OCI-LY7 (cell line): ENCODE measurements around the gene RAB44. TPM values are rescaled to one million over a fixed set of nuclear protein-coding genes. Genes with fewer than 3 reads are reported as not detected.
A peak's percentile ranks its signal among the peaks of the same experiment; 100 is the strongest.

Source experiments
- BruUV-seq: library from RNA; stranded (reverse); fragments of 400-500 nt; replicated peaks from 2 replicates; lab custom pipeline; 2021; lab: Mats Ljungman, UMichigan
- CTCF ChIA-PET: fragments of 300-600 bp; sonication (Branson Sonifier 250); formaldehyde crosslinking; loops from one replicate; lab custom pipeline; 2022; ENCODE audit warnings: antibody characterized with exemption; ENCODE audit not compliant: unreplicated experiment; lab: Charles Lee
- POLR2A ChIA-PET: fragments of 300-600 bp; sonication (Branson Sonifier 250); formaldehyde crosslinking; loops from one replicate; lab custom pipeline; 2022; ENCODE audit warnings: antibody characterized with exemption; lab: Charles Lee
- DNase-seq: peaks from one replicate; pipeline ENCODE4 v3.0.0-alpha.2; 2015; ENCODE audit warnings: low spot score
- H2AFZ ChIP-seq: fragments of 200-600 bp; sonication (generic), shearing (Covaris generic); 2 replicates; pipeline ENCODE4 v1.6.1; 2014; ENCODE audit warnings: mild to moderate bottlenecking, antibody characterized with exemption, low read length, moderate library complexity
- H3K27ac ChIP-seq: fragments of 200-600 bp; sonication (generic); 2 replicates; pipeline ENCODE4 v1.5.1; 2014; ENCODE audit warnings: mixed run types, low read depth, mild to moderate bottlenecking, moderate library complexity, low read length, inconsistent platforms; ENCODE audit not compliant: poor library complexity, severe bottlenecking
- H3K36me3 ChIP-seq: fragments of 200-600 bp; sonication (generic); 2 replicates; pipeline ENCODE4 v1.6.1; 2014; ENCODE audit warnings: mild to moderate bottlenecking, antibody characterized with exemption, low read length, moderate library complexity, mixed read lengths; ENCODE audit not compliant: insufficient read depth
- H3K4me1 ChIP-seq: fragments of 200-600 bp; sonication (generic); 2 replicates; pipeline ENCODE4 v1.5.1; 2014; ENCODE audit warnings: mild to moderate bottlenecking, low read length; ENCODE audit not compliant: insufficient read depth, poor library complexity, severe bottlenecking
- H3K4me2 ChIP-seq: fragments of 200-600 bp; sonication (generic); 2 replicates; pipeline ENCODE4 v1.6.1; 2014; ENCODE audit warnings: mild to moderate bottlenecking, low read length
- H3K4me3 ChIP-seq: fragments of 200-600 bp; sonication (generic); 2 replicates; pipeline ENCODE4 v1.5.1; 2014; ENCODE audit warnings: mild to moderate bottlenecking, low read depth, low read length; ENCODE audit not compliant: poor library complexity, severe bottlenecking
- H3K79me2 ChIP-seq: fragments of 200-600 bp; sonication (generic); 2 replicates; pipeline ENCODE4 v1.6.1; 2016; ENCODE audit warnings: low read depth, mild to moderate bottlenecking, low read length, moderate library complexity, mixed read lengths; ENCODE audit not compliant: insufficient read depth
- H3K9me2 ChIP-seq: fragments of 200-600 bp; sonication (generic); 2 replicates; pipeline ENCODE4 v1.6.1; 2016; ENCODE audit warnings: mild to moderate bottlenecking, low read length, mixed read lengths; ENCODE audit not compliant: insufficient read depth
- H3K9me3 ChIP-seq: fragments of 200-600 bp; sonication (generic); 2 replicates; pipeline ENCODE4 v1.6.1; 2014; ENCODE audit warnings: mild to moderate bottlenecking, mixed run types, low read length, mixed read lengths
- H4K20me1 ChIP-seq: fragments of 200-600 bp; sonication (generic); 2 replicates; pipeline ENCODE4 v1.6.1; 2014; ENCODE audit warnings: mild to moderate bottlenecking, antibody characterized with exemption, low read length, moderate library complexity, mixed read lengths; ENCODE audit not compliant: insufficient read depth
- CTCF ChIP-seq: fragments of 200-600 bp; sonication (generic); conservative IDR thresholded peaks from 2 replicates; pipeline ENCODE4 v1.5.1; 2014; ENCODE audit warnings: mild to moderate bottlenecking, antibody characterized with exemption, low read length, moderate library complexity, mixed read lengths
- EZH2phosphoT487 ChIP-seq: fragments of 200-600 bp; sonication (generic); IDR thresholded peaks from 2 replicates; pipeline ENCODE4 v1.6.1; 2018; ENCODE audit warnings: low read depth, borderline replicate concordance, mild to moderate bottlenecking, mixed run types, antibody characterized with exemption, low read length, moderate library complexity, mixed read lengths
- intact Hi-C: fragments of 100-400 bp; cut with micrococcal nuclease; formaldehyde crosslinking; loops from one replicate; pipeline ENCODE4 v1.10.0; 2022; ENCODE audit not compliant: unreplicated experiment
- total RNA-seq, 2 experiments: library from RNA; depleted of rRNA in 1 of 2; stranded (reverse); fragments of >200 nt in 1 of 2; shearing (Covaris generic) in 1 of 2; gene quantifications; 2 replicates each; pipeline ENCODE4 v1.2.3, GENCODE V29; 2014 to 2022

RAB44 gene
- total RNA-seq, 2 experiments from 2014 or later: 0.09 TPM; not detected in 1

- BruUV-seq: no TSS peak
- DNase-seq: no peak
- H3K36me3 ChIP-seq: no peaks in the 10 kb centered on the region
- ChIA-PET CTCF (interaction anchor here (0.8 to 4.1 kb wide), 4 partner anchors 9 to 154 kb away, joined by 3 to 43 read pairs (median 16); no protein-coding TSS in a partner anchor), POLR2A (interaction anchor here (1.2 to 2.8 kb wide), 3 partner anchors 8 to 12 kb away, joined by 3 to 9 read pairs (median 8); no protein-coding TSS in a partner anchor)
- H3K79me2 ChIP-seq: no peaks in the 10 kb centered on the region
- no peaks in the 10 kb centered on the region for H4K20me1 ChIP-seq
- H3K4me3 ChIP-seq: no peak overlapping the region
- no peaks in the 10 kb centered on the region for H3K9me3 ChIP-seq
- peak overlapping the region; percentile 53 for H3K4me2 ChIP-seq
- peaks cover 45% of the 10 kb centered on the region for H3K4me1 ChIP-seq
- no peaks in the 10 kb centered on the region for H3K9me2 ChIP-seq
- no peak for TF ChIP-seq EZH2phosphoT487
- no peak for TF ChIP-seq CTCF
- no peak overlapping the region for H3K27ac ChIP-seq
- peak overlapping the region; percentile 38; the same call in 1 of the 2 replicates for H2AFZ ChIP-seq
- intact Hi-C loops: loop anchor here (5.0 to 10.0 kb wide), 2 partner anchors 406 to 438 kb away; partner anchors contain the start of gene PIM1
Observed at GRCh38 chr6:36769183-36769675, 71.6 kb downstream of the RAB44 start.

- DNase-seq: peak; percentile 42
- no peaks in the 10 kb centered on the region for H4K20me1 ChIP-seq
- no peak for TF ChIP-seq EZH2phosphoT487
- TF ChIP-seq CTCF: no peak
- CTCF ChIA-PET: interaction anchor here (1.3 to 4.1 kb wide), 2 partner anchors 10 to 83 kb away, joined by 9 to 23 read pairs; no protein-coding TSS in a partner anchor
- H3K9me3 ChIP-seq: no peaks in the 10 kb centered on the region
- POLR2A ChIA-PET: interaction anchor here (1.2 to 2.8 kb wide), 3 partner anchors 9 to 11 kb away, joined by 3 to 9 read pairs (median 8); no protein-coding TSS in a partner anchor
- H3K4me3 ChIP-seq: peak overlapping the region; percentile 2
- H3K79me2 ChIP-seq: no peaks in the 10 kb centered on the region
- H2AFZ ChIP-seq: peak overlapping the region; percentile 38; the same call in 1 of the 2 replicates
- intact Hi-C loops: loop anchor here (5.0 to 10.0 kb wide), 2 partner anchors 405 to 437 kb away; partner anchors contain the start of gene PIM1
- H3K4me2 ChIP-seq: peak overlapping the region; percentile 53
- no TSS peak for BruUV-seq
- H3K27ac ChIP-seq: no peak overlapping the region
- peaks cover 43% of the 10 kb centered on the region for H3K4me1 ChIP-seq
- H3K36me3 ChIP-seq: no peaks in the 10 kb centered on the region
- H3K9me2 ChIP-seq: no peaks in the 10 kb centered on the region
Observed at GRCh38 chr6:36769676-36770499, 72.3 kb downstream of the RAB44 start.
